Small intestine (tissue), 7 donors: Measurements from ENCODE around the gene AP3S2. TPM values are rescaled to one million over a fixed set of nuclear protein-coding genes. Genes with fewer than 3 reads are reported as not detected.
"Not testable (repeated sequence)": the region's sequence is repeated elsewhere in the genome, so short reads cannot be mapped to it uniquely, and the experiment has no call there.

Source experiments
- DNase-seq, 2 donors: peaks; one replicate each; pipeline versions ENCODE4 v3.0.0 to v3.0.0-alpha.2; 2013
- FAIRE-seq: peaks from 2 replicates; lab custom pipeline; 2012; peaks lifted over from hg19 to GRCh38; lab: Jason Lieb, UNC
- H3K27ac ChIP-seq, 3 donors: one replicate each; pipeline ENCODE4 v1.5.1; 2013; ENCODE audit warnings: low read length in 2 of 3, mild to moderate bottlenecking in 2 of 3, control low read depth in 1 of 3, inconsistent platforms in 1 of 3, low read depth in 1 of 3, moderate library complexity in 1 of 3
- H3K27me3 ChIP-seq, 3 donors: one replicate each; pipeline ENCODE4 v1.6.1; 2013; ENCODE audit warnings: low read length in 3 of 3, inconsistent platforms in 1 of 3; ENCODE audit not compliant: control insufficient read depth in 3 of 3, insufficient read depth in 3 of 3
- H3K36me3 ChIP-seq, 3 donors: one replicate each; pipeline ENCODE4 v1.6.1; 2013; ENCODE audit warnings: low read length in 3 of 3, inconsistent platforms in 1 of 3, low read depth in 1 of 3, mild to moderate bottlenecking in 1 of 3, moderate library complexity in 1 of 3; ENCODE audit not compliant: control insufficient read depth in 3 of 3, insufficient read depth in 2 of 3
- H3K4me1 ChIP-seq, 3 donors: one replicate each; pipeline ENCODE4 v1.6.1; 2013; ENCODE audit warnings: low read length in 2 of 3, inconsistent platforms in 1 of 3, low read depth in 1 of 3, mild to moderate bottlenecking in 1 of 3, moderate library complexity in 1 of 3; ENCODE audit not compliant: control insufficient read depth in 3 of 3, insufficient read depth in 2 of 3
- H3K4me3 ChIP-seq, 3 donors: one replicate each; pipeline ENCODE4 v1.5.1; 2013; ENCODE audit warnings: low read length in 3 of 3, control low read depth in 1 of 3, inconsistent platforms in 1 of 3, low read depth in 1 of 3, mild to moderate bottlenecking in 1 of 3, moderate library complexity in 1 of 3
- H3K9me3 ChIP-seq, 2 donors: one replicate each; pipeline ENCODE4 v1.6.1; 2013; ENCODE audit warnings: low read depth in 1 of 2, low read length in 1 of 2; ENCODE audit not compliant: control insufficient read depth in 2 of 2, insufficient read depth in 1 of 2
- WGBS, 3 donors: extraction: QIAGEN DNeasy Blood & Tissue Kit; methylation state at CpG; one replicate each; pipeline ENCODE4 v1.1.7; 2013; 5-methylcytosine and 5-hydroxymethylcytosine counted together
- polyA plus RNA-seq, 4 donors: library from polyadenylated mRNA; stranded (reverse) in 3 of 4; unstranded in 1 of 4; fragments of 200-250 nt in 3 of 4; fragments of 120-200 nt in 1 of 4; gene quantifications; one replicate each; pipeline versions ENCODE4 v1.2.1 to v1.2.3, GENCODE V29; 2013
- donor health status: healthy with polysubstance abuse.
- donor health status: control.
- donor health status: control.
- donor health status: Bipolar disorder and iron deficiency.
- donor health status: healthy.

AP3S2 gene
- polyA plus RNA-seq, 4 donors = 22.7 to 33.3 (median 27.6) TPM

GRCh38 chr15:89899295-89899945 lies 5.6 kb upstream of the AP3S2 start:
- no peaks in the 10 kb centered on the region for H3K9me3 ChIP-seq
- no peaks in the 10 kb centered on the region for H3K27me3 ChIP-seq
- peak; percentile 67 to 81 for DNase-seq
- WGBS, 3 donors = 28 to 65% (median 44%) methylated on average over 12 of the region's 12 CpGs
- H3K4me3 ChIP-seq = no peak overlapping the region
- H3K4me1 ChIP-seq = peaks cover 0 to 9% (median 0%) of the 10 kb centered on the region in 3 donors
- peaks cover 6 to 34% (median 6%) of the 10 kb centered on the region in 3 donors for H3K36me3 ChIP-seq
- FAIRE-seq = no peak
- H3K27ac ChIP-seq = peak overlapping the region in 1 of 3 donors; percentile 42

- no peak for FAIRE-seq
- WGBS, 3 donors = 55 to 71% (median 61%) methylated on average over 7 of the region's 7 CpGs
- H3K9me3 ChIP-seq = no peaks in the 10 kb centered on the region
- H3K4me3 ChIP-seq = no peak overlapping the region
- peak overlapping the region in 2 of 3 donors; percentile 17 to 42 for H3K27ac ChIP-seq
- peaks cover 2 to 27% (median 6%) of the 10 kb centered on the region in 3 donors for H3K36me3 ChIP-seq
- peaks cover 0 to 9% (median 0%) of the 10 kb centered on the region in 3 donors for H3K4me1 ChIP-seq
- peak; percentile 61 to 70 for DNase-seq
- no peaks in the 10 kb centered on the region for H3K27me3 ChIP-seq
Measured at GRCh38 chr15:89898614-89899294, 5.0 kb upstream of the AP3S2 start.

- H3K4me3 ChIP-seq = no peak overlapping the region
- H3K27me3 ChIP-seq = no peaks in the 10 kb centered on the region
- H3K36me3 ChIP-seq = peaks cover 2 to 21% (median 6%) of the 10 kb centered on the region in 3 donors
- H3K4me1 ChIP-seq = peaks cover 0 to 9% (median 0%) of the 10 kb centered on the region in 3 donors
- no peak for DNase-seq
- 73 to 77% (median 74%) methylated on average over 2 of the region's 2 CpGs for WGBS, 3 donors
- no peak overlapping the region for H3K27ac ChIP-seq
- H3K9me3 ChIP-seq = no peaks in the 10 kb centered on the region
- FAIRE-seq = no peak
Measured at GRCh38 chr15:89898146-89898545, 4.4 kb upstream of the AP3S2 start.

DNA sequence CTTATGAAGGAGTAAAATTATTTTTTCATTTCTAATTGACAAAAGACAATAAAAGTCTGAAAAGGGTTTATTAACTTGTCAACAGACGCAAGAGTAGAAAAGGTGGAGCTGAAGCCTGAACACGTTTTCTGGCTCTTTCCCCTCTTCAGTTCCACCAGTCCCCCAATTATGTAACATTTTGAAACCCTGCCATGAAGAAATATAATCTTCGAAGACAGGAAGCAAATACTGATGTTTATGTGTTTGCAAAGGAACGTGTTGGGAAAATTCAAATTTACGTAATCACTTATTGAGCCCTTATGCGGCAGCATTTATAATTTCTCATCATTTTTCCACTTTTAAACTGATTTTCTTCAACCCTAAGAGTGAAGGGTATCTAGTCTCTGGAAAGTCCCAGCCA lies 767 bp downstream of the AP3S2 start:
- Histone ChIP-seq H3K27ac (peak overlapping the region in 1 of 3 donors; percentile 90), H3K9me3 (no peaks in the 10 kb centered on the region), H3K27me3 (no peaks in the 10 kb centered on the region), H3K36me3 (peaks cover 0 to 7% (median 2%) of the 10 kb centered on the region in 3 donors), H3K4me1 (peaks cover 0 to 2% (median 1%) of the 10 kb centered on the region in 3 donors), H3K4me3 (peak overlapping the region in 2 of 3 donors; percentile 74 to 90)
- WGBS, 3 donors = 17 to 22% (median 20%) methylated on average over 6 of the region's 6 CpGs
- no peak for FAIRE-seq
- DNase-seq = no peak

GRCh38 chr15:89888214-89888804 lies 5.5 kb downstream of the AP3S2 start:
- no peak for FAIRE-seq
- 38 to 58% (median 51%) methylated on average over 4 of the region's 4 CpGs for WGBS, 3 donors
- no peak overlapping the region for H3K4me3 ChIP-seq
- no peak overlapping the region for H3K27ac ChIP-seq
- no peaks in the 10 kb centered on the region for H3K9me3 ChIP-seq
- H3K36me3 ChIP-seq = peaks cover 9 to 31% (median 12%) of the 10 kb centered on the region in 3 donors
- H3K4me1 ChIP-seq = peaks cover 0 to 2% (median 2%) of the 10 kb centered on the region in 3 donors
- peak; percentile 76 to 88 for DNase-seq
- no peaks in the 10 kb centered on the region for H3K27me3 ChIP-seq

GRCh38 chr15:89885611-89886010 lies 8.2 kb downstream of the AP3S2 start:
- FAIRE-seq (no peak), DNase-seq (no peak)
- 89 to 98% (median 96%) methylated on average over 2 of the region's 2 CpGs for WGBS, 3 donors

GRCh38 chr15:89885179-89885578 lies 8.6 kb downstream of the AP3S2 start:
- FAIRE-seq, H3K27me3 ChIP-seq, H3K9me3 ChIP-seq, H3K4me1 ChIP-seq, H3K4me3 ChIP-seq, H3K27ac ChIP-seq, DNase-seq: not testable (repeated sequence)
- peaks cover 10 to 37% (median 20%) of the 10 kb centered on the region in 3 donors for H3K36me3 ChIP-seq
- WGBS, 3 donors = 64 to 82% (median 77%) methylated on average over 3 of the region's 3 CpGs

More at GRCh38 chr15:89885611-89886010, 8.2 kb downstream of the AP3S2 start:
- Histone ChIP-seq H3K9me3 (no peaks in the 10 kb centered on the region), H3K36me3 (peaks cover 10 to 37% (median 20%) of the 10 kb centered on the region in 3 donors), H3K4me1 (peaks cover 0 to 2% (median 0%) of the 10 kb centered on the region in 3 donors), H3K27ac (no peak overlapping the region), H3K4me3 (no peak overlapping the region), H3K27me3 (no peaks in the 10 kb centered on the region)

DNA sequence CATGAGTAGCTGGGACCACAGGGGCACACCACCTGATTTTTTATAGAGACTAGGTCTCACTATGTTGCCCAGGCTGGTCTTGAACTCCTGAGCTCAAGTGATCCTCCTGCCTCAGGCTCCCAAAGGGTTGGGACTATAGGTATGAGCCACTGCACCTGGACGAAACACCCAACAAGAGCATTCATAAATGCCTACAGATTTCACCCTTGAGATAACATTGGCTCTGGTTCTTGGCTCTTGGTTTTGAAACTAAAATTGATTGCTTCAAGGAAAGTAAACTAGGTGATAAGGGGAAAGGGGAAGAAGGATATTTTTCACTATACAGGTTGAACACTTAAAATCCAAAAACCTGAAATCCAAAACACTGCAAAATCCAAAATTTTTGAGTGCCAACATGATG lies 10.3 kb downstream of the AP3S2 start:
- Histone ChIP-seq H3K4me3 (no peak overlapping the region), H3K9me3 (no peaks in the 10 kb centered on the region), H3K4me1 (peaks cover 0 to 2% (median 0%) of the 10 kb centered on the region in 3 donors), H3K27ac (no peak overlapping the region), H3K27me3 (no peaks in the 10 kb centered on the region), H3K36me3 (peaks cover 10 to 44% (median 15%) of the 10 kb centered on the region in 3 donors)
- FAIRE-seq (no peak), DNase-seq (no peak)
- 81 to 89% (median 83%) methylated on average over 1 of the region's 1 CpG for WGBS, 3 donors
